ENCODE measurements around the gene SDC4. TPM values are rescaled to one million over a fixed set of nuclear protein-coding genes. Genes with fewer than 3 reads are reported as not detected.
A peak's percentile ranks its signal among the peaks of the same experiment; 100 is the strongest.

SDC4 gene
- total and polyA plus RNA-seq, 9 of the 15 experiments (the other 6 are each of a cell fraction or from before 2014, with no cell fraction given): 2.1 to 10.7 (median 6.3) TPM

DNA sequence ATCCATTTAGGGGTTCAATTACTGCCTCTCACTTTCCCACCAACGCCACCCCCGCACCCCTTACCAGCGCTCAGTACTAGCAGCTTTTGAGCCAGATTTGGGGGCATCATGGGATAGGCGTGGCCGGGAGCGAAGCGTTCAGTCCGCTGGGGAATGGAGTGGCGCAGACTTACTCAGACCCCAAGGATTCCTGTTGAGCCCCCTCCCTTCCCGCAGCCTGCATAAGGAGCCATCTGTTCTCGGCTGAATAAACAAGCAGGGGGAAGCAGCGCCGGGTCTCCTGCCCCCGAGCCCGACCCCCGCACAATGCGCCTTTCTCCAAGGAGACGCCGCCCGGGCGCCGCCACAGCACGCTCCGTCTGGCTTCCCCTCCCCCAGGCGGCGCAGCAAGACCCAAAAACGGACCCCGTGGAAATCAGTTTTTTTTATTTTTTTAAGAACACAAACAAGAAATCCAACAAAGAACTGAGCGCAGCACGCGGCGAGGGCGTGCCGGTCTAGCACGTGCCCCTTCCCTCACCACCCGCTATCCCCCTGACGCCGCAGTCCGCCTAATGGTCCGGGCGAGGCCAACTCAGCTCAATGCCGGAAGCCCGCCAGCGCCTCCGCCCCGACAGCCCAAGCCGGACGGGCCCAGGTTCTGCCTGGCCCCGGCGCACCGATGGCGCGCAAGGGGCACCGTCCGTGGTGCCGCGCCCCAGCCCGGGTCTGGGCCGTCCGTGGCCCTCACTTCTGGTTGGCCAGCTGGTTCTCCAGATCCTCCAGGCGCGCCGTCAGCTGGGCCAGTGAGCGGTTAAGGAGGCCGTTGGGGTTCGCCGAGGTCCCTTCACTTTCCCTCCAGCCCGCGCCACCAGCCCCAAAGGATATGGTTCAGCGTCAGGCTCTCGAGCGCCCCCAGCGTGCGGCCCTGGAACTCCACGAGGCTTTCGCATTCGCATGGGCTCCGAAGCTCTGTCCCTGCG is 54.9 kb downstream of the SDC4 start (continued):
- TF ChIP-seq HIVEP1 (CRISPR knock-in tag; IDR thresholded peaks at IDR 0.05): no peak
- TF ChIP-seq, protein P1, sequence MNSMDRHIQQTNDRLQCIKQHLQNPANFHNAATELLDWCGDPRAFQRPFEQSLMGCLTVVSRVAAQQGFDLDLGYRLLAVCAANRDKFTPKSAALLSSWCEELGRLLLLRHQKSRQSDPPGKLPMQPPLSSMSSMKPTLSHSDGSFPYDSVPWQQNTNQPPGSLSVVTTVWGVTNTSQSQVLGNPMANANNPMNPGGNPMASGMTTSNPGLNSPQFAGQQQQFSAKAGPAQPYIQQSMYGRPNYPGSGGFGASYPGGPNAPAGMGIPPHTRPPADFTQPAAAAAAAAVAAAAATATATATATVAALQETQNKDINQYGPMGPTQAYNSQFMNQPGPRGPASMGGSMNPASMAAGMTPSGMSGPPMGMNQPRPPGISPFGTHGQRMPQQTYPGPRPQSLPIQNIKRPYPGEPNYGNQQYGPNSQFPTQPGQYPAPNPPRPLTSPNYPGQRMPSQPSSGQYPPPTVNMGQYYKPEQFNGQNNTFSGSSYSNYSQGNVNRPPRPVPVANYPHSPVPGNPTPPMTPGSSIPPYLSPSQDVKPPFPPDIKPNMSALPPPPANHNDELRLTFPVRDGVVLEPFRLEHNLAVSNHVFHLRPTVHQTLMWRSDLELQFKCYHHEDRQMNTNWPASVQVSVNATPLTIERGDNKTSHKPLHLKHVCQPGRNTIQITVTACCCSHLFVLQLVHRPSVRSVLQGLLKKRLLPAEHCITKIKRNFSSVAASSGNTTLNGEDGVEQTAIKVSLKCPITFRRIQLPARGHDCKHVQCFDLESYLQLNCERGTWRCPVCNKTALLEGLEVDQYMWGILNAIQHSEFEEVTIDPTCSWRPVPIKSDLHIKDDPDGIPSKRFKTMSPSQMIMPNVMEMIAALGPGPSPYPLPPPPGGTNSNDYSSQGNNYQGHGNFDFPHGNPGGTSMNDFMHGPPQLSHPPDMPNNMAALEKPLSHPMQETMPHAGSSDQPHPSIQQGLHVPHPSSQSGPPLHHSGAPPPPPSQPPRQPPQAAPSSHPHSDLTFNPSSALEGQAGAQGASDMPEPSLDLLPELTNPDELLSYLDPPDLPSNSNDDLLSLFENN (IDR thresholded peaks at IDR 0.05; ENCODE audit: low read depth in 2 of 2, low read length in 2 of 2): no peak
- peak; percentile 67 for TF ChIP-seq EGR1 (conservative IDR thresholded peaks at IDR 0.05)
- TF ChIP-seq MTA3 (IDR thresholded peaks at IDR 0.05; ENCODE audit: borderline replicate concordance): peak; percentile 80; the same call in 1 of the 2 replicates
- no peak for TF ChIP-seq ZNF143 (CRISPR knock-in tag; IDR thresholded peaks at IDR 0.05)
- no peak for TF ChIP-seq U2AF1 (optimal IDR thresholded peaks at IDR 0.05; ENCODE audit: low read depth, low read length)
- no peak for TF ChIP-seq CBFA2T2 (conservative IDR thresholded peaks at IDR 0.05)
- TF ChIP-seq, protein P2, sequence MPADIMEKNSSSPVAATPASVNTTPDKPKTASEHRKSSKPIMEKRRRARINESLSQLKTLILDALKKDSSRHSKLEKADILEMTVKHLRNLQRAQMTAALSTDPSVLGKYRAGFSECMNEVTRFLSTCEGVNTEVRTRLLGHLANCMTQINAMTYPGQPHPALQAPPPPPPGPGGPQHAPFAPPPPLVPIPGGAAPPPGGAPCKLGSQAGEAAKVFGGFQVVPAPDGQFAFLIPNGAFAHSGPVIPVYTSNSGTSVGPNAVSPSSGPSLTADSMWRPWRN (IDR thresholded peaks at IDR 0.05; ENCODE audit: low read depth): no peak
- TF ChIP-seq TOE1 (IDR thresholded peaks at IDR 0.05; ENCODE audit: borderline replicate concordance): no peak
- no peak for TF ChIP-seq TOE1 (CRISPR knock-in tag; IDR thresholded peaks at IDR 0.05; ENCODE audit: borderline replicate concordance, low read depth)
- no peak for TF ChIP-seq PHF20 (IDR thresholded peaks at IDR 0.05; ENCODE audit: partially characterized antibody)
- TF ChIP-seq, protein P3, sequence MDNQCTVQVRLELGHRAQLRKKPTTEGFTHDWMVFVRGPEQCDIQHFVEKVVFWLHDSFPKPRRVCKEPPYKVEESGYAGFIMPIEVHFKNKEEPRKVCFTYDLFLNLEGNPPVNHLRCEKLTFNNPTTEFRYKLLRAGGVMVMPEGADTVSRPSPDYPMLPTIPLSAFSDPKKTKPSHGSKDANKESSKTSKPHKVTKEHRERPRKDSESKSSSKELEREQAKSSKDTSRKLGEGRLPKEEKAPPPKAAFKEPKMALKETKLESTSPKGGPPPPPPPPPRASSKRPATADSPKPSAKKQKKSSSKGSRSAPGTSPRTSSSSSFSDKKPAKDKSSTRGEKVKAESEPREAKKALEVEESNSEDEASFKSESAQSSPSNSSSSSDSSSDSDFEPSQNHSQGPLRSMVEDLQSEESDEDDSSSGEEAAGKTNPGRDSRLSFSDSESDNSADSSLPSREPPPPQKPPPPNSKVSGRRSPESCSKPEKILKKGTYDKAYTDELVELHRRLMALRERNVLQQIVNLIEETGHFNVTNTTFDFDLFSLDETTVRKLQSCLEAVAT (IDR thresholded peaks at IDR 0.05): no peak

Measured in K562 (cell line).